ENCODE data around the gene MICAL3. TPM values are rescaled to one million over a fixed set of nuclear protein-coding genes. Genes with fewer than 3 reads are reported as not detected.

Gene MICAL3
- total RNA-seq, 1 donor from 2014 or later: 28.2 TPM

DNA sequence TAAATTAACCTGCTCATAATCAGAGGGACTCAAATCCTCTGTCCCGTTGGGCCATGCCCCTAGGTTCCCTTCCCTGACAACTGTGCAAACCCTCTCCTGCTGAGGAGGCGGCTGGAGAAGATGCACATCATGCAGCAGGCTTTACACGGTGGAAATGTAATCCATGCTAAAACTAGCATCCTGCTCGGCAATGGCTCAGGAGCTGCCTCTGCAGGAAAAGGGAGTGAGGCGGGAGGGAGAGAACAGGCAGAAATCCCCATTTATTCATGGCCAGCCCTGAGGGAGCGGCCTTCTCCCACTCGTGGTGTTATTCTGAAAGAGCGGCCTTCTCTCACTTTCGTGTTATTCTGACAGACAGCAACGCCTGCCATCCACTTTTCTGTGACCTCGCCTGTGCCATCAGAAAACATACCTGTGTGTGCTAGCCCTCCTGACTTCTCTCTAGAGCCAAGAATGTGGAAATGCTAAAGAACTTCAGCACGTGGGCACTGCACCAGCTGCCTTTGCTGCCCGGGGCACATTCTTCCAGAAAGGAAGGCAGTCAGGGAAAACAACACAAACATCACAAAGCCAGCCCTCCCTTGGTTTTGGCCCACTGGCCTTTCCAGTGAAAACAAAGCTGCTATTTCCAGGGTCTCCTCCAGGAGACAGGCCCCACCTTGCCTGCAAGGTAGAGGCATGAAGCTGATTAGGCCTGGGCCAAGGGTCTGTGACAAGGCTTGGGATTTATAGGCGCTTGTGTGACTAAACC is 187.2 kb downstream of the MICAL3 start:
- no peak for DNase-seq

DNA sequence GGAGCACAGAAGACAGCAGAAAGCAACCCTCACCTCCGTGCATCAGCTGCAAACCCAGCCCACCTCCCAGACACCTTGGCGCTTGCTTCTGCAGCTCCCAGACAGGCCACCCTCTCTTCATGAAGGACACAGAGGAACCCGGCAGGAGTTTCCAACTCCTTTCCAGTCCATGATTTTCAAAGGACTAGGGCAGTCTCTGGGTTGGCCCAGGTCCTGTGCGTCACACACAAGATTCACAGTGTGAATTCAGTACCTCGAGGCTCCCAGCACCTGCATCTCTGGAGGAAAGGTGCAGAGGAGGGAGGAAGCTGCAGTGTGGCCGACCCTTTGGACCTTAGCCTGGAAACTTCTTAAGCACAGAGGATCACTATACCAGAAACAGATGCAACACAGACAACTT is 189.1 kb downstream of the MICAL3 start:
- no peak for DNase-seq

DNA sequence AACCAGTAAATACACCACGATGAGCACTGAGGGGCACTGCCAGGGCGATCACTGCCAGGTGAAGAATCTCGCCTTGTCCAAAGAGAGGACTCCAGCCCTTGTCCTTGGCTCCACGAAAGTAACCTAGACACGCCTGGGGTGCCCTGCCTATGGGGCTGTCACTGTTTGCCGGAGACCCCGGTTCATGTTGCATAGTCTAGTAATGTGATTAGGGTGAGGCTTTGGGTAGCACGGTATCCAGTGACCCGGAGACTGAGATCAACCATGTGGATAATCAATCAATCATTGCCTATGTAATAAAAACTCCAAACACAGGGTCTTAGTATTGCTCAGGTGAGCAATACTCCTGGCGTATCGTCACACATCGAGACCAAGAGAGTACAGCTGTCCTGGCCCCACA is 190.9 kb downstream of the MICAL3 start:
- DNase-seq: no peak

DNA sequence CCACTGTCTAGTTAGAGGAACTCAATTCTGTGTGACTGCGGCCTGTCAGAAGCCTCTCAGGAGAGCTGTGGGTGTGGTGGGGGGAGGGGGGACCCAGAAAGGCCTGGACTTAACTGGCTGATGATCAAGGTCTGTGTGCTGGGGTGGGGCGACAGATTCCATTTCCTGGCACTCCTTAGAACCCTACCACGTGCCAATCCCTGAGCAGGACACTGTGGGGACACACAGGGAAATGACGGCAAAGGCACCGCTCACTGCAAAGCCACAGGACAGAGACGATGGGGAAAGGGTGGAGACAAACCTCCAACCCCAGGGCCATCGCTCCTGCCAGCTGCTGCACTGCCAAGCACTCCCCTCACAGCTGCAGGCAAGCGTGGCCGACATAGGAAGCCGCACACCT is 191.7 kb downstream of the MICAL3 start:
- DNase-seq: no peak

DNA sequence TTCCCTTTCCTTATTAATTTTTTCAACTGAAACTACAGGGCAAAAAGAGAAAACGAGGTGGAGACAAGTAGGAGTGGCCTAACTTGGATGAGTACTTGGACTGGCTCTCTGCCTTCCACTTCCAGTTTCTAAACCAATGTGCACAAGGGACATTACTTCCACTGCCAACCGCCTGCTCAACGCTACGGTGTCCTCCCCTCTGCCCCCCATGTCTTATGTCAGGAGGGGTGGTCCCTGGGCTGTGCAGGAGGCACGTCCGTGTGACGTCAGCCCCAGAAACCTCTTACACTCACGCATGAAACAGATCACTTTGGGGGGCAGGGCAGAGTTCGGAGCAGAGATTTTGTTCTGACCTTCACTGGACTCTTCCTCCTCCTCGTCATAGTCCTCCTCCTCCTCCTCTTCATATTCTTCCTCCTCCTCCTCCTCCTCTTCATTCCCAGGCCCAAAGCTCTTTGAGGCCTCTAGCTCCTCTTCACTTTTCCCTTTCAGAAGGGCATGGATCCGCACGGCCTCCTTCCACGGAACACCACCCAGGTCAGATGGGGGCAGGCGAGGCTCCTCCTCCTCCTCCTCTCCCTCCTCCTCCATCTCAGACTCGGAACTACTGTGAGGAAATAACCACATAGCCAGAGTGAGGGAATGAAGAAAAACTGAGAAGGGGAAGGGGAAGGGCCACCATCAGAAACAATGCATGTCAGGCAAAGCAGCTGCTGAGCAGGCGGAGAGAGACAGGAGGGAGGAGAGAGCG is 192.7 kb downstream of the MICAL3 start:
- DNase-seq: no peak

DNA sequence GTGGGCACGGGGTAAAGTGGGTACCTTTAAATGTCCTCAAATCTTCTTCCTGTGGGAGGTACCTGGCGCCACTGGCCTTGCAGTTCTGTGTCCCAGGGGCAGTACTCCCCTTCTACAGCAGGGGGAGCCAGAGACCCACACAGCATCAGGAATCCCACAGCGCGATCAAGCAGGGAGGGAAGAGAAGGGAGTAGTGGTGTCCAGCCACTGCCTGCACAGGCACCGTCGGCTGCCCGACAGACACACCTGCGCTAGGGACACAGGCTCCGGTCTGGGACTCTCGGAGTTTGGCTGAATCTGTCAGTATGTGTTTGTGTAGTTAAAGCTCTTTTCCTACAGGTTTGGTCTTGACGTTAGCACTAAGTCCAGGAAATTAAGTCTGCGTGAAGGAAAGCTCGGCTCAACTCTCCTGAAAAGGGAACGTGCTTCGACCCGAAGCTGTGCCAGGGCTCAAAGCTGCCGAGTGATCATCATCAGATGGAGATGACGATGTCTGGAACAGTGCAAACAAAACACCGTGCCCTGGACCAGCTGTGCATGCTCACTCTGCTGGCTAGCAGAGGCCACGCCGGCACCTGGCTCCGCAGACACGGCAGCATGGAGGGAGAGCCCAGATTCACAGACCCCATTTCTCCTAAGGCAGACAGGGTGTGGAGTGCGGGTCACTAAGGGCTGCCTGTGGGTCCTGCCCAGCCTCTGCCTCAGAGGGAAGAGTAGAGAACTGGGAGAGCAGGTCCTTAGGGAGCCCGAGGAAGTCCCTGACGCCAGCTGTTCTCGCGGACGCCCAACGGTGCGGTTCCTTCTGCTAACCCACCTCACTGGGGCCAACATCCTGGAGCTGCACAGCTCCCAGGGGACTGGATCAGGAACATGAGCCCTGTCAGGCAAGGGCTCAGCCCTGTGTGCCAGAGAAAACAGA is 194.1 kb downstream of the MICAL3 start:
- peak; percentile 73 for DNase-seq

DNA sequence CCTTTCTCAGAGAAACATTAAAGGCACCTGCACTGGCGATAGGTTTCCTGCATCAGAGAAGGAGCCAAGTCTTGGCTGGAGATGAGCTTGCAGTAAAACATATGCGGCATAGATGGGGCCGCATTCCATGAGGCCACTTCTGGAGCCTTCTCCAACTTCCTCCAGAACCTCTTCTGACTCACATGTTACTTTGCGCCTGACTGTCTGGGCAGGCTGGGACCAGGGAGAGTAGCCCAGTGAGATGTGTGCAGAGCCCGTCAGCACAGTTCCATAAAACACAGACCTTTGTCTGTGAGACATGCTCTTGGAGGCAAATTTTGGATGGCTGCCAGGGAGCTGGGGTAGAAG is 194.7 kb downstream of the MICAL3 start:
- DNase-seq: no peak

DNA sequence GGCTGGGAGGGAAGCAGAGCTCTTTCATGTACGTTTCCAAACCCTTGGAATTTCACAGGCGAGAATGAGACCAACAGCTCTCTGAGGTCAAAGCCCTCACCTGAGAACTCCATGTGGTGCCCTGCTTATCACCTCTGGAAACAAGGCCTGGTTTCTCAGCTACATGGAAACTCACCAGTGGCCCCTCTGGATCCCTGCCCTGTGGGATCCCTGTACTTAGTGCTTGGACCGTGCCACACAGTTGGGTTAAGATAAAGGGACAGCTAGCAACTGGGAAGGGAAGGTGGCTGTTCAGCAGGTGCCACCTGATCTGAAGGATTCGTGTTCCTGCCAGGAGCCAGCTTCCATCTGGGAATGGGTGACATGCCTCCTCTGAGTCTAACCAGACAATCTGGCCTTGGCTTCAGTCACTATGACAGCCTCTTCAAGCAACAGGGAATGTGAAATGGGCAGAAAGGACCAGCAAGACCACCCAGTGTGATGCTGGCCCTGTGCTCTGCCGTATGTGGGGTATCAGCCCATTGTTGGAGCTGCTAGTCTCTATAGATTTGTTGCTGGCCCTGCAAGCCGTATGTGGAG is 195.8 kb downstream of the MICAL3 start:
- no peak for DNase-seq

DNA sequence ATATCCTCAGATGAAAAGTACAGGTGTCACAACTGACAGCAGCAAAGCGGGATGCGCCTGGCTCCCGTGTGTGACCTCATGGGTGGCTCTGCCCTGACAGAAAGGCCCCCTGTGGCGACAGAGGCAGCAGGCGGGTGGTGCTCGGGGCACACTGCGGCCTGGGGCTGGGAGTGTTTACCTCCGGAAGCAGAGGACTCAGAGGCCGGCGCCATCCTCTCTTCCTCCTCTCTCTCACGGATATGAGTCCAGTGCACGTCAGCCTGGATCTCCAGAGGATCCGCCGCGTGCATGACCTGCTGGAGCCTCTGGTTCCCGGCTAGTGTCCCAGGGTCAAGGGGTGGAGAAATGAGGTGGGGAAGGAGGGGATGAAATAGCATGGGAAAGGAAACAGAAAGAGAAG is 196.9 kb downstream of the MICAL3 start:
- DNase-seq: no peak

DNA sequence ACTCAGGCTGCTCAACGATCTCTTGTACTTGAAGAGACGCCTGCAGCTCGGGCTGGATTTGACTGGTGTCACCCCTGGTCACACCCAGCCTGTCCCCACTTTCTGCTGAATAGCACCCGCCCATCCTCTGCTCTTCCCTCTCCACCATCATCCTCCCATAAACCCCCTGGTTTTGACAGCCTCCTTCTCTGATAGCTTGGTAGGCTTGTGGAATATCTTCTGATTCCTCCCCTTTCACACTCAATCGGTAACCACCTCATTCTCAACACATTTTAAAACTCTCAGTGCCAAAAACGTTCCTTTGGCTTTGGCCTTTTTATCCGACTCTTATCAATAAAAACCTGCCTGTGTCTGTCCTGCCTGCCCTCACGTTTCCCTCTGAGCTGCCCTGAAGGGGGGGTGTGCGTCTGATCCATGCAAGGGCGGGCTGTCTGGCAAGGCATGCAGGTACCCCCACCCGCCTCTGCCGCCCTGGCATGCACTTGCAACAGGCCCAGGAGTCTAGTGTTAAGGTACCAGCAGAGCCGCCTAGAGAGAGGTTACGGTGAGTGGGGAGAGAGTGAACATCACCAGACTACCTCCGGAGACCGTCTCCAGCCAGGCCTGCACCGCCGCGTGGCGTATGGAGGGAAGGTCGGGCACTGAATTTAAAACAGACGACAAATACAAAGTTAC is 198.3 kb downstream of the MICAL3 start:
- no peak for DNase-seq

DNA sequence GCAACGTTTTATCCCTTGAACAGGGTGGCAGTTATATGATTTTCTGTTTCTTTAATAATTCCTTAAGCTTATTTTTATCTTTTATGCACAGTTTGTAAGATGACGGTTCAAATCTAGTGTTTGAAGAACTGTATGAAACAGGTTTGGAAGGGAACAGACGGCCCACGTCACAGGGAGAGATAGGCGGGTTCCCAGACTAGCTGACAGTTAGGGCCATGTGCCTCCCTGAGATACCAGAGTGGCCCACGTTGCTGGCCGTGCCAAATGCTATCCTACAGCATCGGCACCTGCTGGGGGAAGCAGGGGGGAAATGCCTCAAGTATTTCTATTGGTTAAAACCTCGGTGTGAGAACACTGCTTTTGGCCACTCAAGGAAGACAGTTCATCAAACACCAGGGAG is 199.9 kb downstream of the MICAL3 start:
- DNase-seq: no peak

DNA sequence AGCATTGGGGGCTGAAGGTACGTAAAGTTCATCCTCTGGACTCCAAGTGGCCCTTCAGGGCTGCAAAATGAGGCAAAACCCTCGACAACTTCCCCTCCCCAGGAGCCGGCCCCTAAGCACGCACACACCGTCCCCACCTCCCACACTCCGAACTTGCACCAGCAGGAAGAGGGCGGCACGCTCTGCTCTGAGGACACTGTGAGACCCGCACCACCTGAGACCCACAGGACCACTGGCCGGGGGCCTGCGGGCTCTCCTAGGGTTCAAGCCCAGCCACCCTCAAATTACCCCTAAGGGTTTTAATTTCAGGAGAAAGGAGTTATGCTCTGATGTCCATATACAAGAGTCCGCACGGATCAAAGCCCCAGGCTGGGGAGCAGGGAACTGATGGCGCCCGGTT is 200.4 kb downstream of the MICAL3 start:
- no peak for DNase-seq

DNA sequence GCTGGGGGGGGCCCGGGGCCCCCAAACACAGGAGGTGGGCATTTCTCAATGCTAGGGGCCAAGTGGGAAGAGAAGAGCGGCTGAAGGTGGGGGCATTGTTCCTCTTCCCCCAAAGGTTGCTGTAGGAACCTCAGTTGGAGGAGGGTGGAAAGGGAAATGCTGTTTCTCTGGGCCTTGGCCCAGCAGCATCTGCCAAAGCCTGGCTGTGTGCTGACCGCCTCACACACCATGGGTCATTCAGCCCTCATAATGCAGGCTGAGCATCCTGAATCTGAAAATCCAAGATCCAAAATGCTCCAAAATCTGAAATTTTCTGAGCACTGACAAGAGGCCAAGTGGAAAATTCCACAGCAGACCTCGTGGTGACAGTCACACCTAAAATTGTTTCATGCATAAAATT is 201.1 kb downstream of the MICAL3 start:
- DNase-seq: no peak

DNA sequence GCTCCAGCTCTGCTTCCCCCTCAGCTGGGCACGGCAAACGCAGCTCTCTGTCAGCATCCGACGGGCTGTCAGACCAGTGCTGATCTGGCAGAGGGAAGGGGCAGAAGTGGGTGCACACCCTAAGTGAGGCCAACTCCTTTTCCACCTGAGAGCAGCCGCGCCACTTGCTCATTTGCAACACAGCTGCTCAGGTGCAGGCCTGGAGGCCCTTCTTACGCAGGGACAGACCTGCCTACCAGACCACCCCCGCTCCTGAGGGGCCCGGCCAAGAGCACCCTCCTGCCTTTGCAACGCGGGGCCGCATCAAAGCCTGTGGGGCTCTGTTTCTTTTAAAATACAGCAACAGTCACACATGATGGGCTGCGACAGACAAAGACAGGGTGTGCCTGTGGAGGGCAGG is 202.3 kb downstream of the MICAL3 start:
- DNase-seq: no peak

DNA sequence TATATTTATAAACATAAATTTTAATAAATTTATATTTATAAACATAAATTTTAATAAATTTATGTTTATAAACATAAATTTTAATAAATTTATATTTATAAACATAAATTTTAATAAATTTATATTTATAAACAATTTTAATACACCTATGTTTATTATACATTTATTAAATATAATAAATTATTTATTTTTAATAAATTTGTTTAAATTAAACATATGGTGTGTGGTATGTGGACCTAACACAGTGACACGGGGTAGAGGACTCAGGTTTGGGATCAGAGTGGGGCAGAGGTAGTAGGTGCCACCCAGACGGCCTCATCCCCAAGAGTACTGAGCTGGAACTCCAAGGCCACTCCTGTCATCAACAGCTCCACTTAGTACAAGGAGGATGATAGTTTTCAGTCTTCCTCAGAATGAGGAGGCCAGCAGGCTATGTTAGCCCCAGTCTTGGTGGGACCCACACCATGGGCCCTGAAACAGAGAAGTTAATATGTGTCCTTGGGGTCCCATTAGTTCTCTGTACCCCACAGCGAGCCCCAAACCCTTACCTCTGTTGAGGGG is 203.4 kb downstream of the MICAL3 start:
- DNase-seq: no peak

DNA sequence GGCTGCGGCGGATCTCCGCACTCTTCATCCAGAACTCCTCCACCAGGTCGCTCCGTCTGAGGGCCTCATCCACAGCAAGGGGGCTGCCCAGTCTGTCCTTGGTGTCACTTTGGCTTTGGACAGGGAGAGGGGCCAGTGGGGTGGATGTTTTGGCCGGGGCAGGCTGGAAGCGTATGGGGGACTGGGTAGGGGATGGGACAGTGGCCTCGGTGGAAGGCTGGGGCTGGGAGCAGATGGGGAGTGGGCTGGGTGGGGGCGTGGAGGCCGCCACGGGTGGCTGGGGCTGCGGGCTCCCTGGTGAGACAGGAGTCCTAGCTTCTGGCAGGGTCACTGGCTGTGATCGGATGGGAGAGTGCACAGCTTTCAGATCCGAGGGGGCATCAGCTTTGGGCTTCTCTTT is 205.7 kb downstream of the MICAL3 start:
- no peak for DNase-seq

DNA sequence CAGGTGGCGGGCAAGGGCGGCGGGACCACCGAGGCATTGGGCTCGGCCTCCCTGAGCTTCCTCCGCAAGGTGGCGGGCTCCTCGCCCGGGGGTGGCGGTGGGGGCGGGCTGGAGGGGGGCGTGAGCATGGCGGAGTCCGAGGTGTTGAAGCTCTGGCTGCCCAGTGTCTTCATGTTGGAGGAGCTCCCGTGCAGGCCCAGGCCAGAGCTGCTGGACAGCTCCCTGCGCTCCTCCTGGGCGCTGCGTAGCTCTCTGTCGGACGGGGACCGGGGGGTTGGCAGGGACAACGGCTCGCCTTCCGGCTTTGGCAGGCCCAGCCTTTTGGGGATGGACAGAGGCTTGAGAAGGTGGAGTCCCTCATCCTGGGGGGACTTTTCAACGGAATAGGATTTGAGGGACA is 206.2 kb downstream of the MICAL3 start:
- DNase-seq: no peak

DNA sequence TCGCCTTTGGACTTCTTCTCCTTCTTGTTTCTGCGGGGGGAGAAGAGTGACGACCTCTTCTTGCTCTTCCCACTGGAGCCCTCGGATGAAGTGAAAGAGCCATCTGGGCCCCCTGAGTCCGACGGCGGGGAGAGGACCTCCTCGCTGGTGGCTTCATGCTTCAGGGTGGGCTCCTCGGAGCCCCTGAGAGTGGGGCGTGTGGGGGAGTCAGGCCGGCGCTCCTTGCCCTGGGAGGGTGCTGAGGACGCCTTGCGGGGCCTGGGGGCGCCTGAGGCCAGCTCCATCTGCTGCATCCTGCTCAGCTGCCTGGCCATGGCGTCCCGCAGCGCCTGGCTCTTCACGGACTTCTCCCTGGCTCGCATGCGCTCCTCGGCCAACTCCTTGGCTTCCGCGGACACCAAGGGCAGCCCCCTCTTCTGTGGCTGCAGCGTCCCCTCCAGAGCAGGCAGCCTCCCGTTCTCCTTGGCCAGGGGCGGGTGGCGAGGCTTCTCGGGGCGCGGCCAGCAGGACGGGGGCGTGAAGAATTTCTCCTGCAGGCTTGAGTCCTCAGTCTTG is 206.8 kb downstream of the MICAL3 start:
- no peak for DNase-seq

DNA sequence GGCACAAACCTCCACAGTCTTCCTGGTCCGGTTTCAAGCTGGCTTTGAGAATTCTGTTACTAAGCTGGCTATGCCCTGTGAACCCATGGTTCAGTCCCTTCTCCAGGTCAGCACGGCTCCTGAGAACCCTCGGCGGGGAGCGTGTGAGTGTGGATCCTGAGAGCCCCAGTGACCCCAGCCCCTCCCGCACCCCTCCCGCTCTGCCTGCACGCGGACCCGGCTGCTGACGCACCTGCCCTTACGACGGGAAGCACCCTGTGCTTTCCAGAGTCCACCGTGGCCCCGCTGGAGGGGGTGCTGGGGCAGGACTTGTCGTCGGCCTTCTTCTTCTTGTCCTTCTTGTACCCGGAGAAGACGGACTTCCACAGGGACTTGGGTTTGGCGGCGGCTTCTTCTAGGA is 207.3 kb downstream of the MICAL3 start:
- DNase-seq: no peak

DNA sequence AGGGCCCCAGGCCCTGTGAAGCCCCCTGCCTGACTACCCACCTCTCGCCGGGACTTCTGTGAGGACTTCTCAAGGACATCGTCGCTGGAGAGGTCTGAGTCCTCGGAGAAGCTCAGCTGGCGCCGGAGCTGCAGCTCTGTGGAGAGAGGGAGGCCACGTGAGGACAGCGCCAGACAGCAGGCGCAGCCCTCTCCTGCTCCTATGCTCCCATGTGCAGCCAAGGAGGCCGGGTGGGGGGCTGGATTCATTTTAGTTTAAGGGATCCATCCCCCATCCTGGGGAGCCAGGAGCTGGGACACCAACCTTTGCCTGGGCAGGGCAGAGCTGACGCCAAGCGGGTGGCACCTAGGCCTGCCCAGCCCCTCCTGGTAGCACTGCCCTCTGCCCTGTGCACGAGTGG is 207.7 kb downstream of the MICAL3 start:
- DNase-seq: no peak

DNA sequence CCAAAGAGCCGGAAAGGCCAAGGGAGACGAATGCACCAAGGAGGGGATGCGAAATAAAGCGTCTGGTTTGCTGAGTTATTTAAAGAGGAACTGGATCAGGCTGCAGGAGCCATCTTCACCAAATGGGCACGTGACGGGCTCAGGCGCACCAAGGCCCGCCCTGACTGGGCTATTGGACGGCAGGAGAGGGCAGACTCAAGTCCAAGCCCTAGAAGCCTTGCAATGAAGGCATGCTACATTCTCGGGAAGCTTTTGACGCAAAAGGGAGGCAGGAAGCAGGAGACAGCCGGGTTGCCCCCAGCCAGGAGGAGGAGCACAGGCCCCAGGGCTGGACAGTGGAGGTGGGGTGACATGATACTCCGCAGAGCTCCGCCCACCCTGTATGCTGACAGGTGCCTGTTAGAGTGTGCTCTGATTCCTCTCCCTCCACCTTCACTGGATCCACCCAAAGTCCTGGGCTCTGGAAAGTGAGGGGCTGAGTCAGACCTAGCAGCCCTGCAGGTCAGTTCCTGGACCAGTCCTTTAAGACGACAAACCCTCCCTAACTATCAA is 208.6 kb downstream of the MICAL3 start:
- DNase-seq: no peak

Data from skin of body (tissue), 2 donors.